Astrocyte (in vitro differentiated cells and primary cell): ENCODE data around the gene MYL12A. TPM values are rescaled to one million over a fixed set of nuclear protein-coding genes. Genes with fewer than 3 reads are reported as not detected.

Source experiments
- DNase-seq: peaks from one replicate; pipeline ENCODE4 v3.0.0-alpha.2; 2010; ENCODE audit warnings: low read depth
- FAIRE-seq: peaks from 2 replicates; lab custom pipeline; 2011; peaks lifted over from hg19 to GRCh38; lab: Jason Lieb, UNC
- H2AFZ ChIP-seq: 2 replicates; pipeline ENCODE4 v1.6.0; 2012; ENCODE audit warnings: low read depth, low read length, inconsistent platforms
- H3K27ac ChIP-seq: 2 replicates; pipeline ENCODE4 v1.5.1; 2011; ENCODE audit warnings: low read depth, low read length, inconsistent platforms
- H3K27me3 ChIP-seq: 2 replicates; pipeline ENCODE4 v1.6.0; 2011; ENCODE audit warnings: low read length, inconsistent platforms; ENCODE audit not compliant: insufficient read depth
- H3K36me3 ChIP-seq: 2 replicates; pipeline ENCODE4 v1.5.1; 2011; ENCODE audit warnings: low read length, inconsistent platforms; ENCODE audit not compliant: insufficient read depth
- H3K4me1 ChIP-seq: 2 replicates; pipeline ENCODE4 v1.5.1; 2011; ENCODE audit warnings: low read length, inconsistent platforms; ENCODE audit not compliant: insufficient read depth
- H3K4me2 ChIP-seq: 2 replicates; pipeline ENCODE4 v1.6.0; 2012; ENCODE audit warnings: low read length, inconsistent platforms
- H3K4me3 ChIP-seq: 2 replicates; pipeline ENCODE4 v1.5.1; 2011; ENCODE audit warnings: low read depth, mild to moderate bottlenecking, low read length, inconsistent platforms; ENCODE audit not compliant: insufficient read depth
- H3K79me2 ChIP-seq: 2 replicates; pipeline ENCODE4 v1.6.0; 2012; ENCODE audit warnings: mild to moderate bottlenecking, low read length, inconsistent platforms; ENCODE audit not compliant: insufficient read depth
- H3K9ac ChIP-seq: 2 replicates; pipeline ENCODE4 v1.6.0; 2012; ENCODE audit warnings: mild to moderate bottlenecking, low read length, inconsistent platforms
- H3K9me3 ChIP-seq: 2 replicates; pipeline ENCODE4 v1.5.1; 2012; ENCODE audit warnings: low read depth, mild to moderate bottlenecking, low read length, inconsistent platforms; ENCODE audit not compliant: insufficient read depth
- H4K20me1 ChIP-seq: 2 replicates; pipeline ENCODE4 v1.6.0; 2012; ENCODE audit warnings: low read length, inconsistent platforms; ENCODE audit not compliant: insufficient read depth
- H3K27ac Mint-ChIP-seq: one replicate; pipeline ENCODE4 v1.8.0; 2021; ENCODE audit warnings: mild to moderate bottlenecking, mixed read lengths; ENCODE audit not compliant: unreplicated experiment
- H3K27me3 Mint-ChIP-seq: one replicate; pipeline ENCODE4 v1.8.0; 2021; ENCODE audit warnings: low read depth, mixed read lengths; ENCODE audit not compliant: unreplicated experiment
- H3K36me3 Mint-ChIP-seq: one replicate; pipeline ENCODE4 v1.8.0; 2021; ENCODE audit warnings: low read depth, mixed read lengths; ENCODE audit not compliant: unreplicated experiment
- H3K4me1 Mint-ChIP-seq: one replicate; pipeline ENCODE4 v1.8.0; 2021; ENCODE audit warnings: low read depth, mixed read lengths; ENCODE audit not compliant: unreplicated experiment
- H3K4me3 Mint-ChIP-seq: one replicate; pipeline ENCODE4 v1.8.0; 2021; ENCODE audit warnings: mild to moderate bottlenecking, moderate library complexity, mixed read lengths; ENCODE audit not compliant: unreplicated experiment
- H3K9me3 Mint-ChIP-seq: one replicate; pipeline ENCODE4 v1.8.0; 2021; ENCODE audit warnings: mild to moderate bottlenecking, mixed read lengths; ENCODE audit not compliant: unreplicated experiment
- CTCF ChIP-seq: IDR thresholded peaks from 2 replicates; pipeline ENCODE4 v1.5.1; 2011; ENCODE audit warnings: low read depth, mild to moderate bottlenecking, inconsistent platforms, low read length, moderate library complexity; ENCODE audit not compliant: insufficient read depth
- EZH2 ChIP-seq: IDR thresholded peaks from 2 replicates; pipeline ENCODE4 v1.6.1; 2012; ENCODE audit warnings: mild to moderate bottlenecking, low read length, inconsistent platforms; ENCODE audit not compliant: insufficient read depth
- total RNA-seq: library from RNA; stranded (reverse); gene quantifications from 2 replicates; pipeline ENCODE4 v1.2.1, GENCODE V29; 2021

The MYL12A gene
- total RNA-seq, 1 donor from 2014 or later = 682 TPM

GRCh38 chr18:3250237-3251107 is 2.9 kb downstream of the MYL12A start:
- Histone ChIP-seq H3K27ac (peak overlapping the region; percentile 94), H4K20me1 (peaks cover 50% of the 10 kb centered on the region), H3K4me3 (peak overlapping the region; percentile 99), H3K9ac (peak overlapping the region; percentile 84), H3K9me3 (no peaks in the 10 kb centered on the region), H3K27me3 (no peaks in the 10 kb centered on the region), H2AFZ (no peak overlapping the region), H3K36me3 (peaks cover 40% of the 10 kb centered on the region), H3K4me2 (peak overlapping the region; percentile 88), H3K4me1 (peaks cover 37% of the 10 kb centered on the region), H3K79me2 (peaks cover 81% of the 10 kb centered on the region)
- DNase-seq = peak; percentile 89
- Mint-ChIP-seq H3K4me1 (peaks cover 42% of the 10 kb centered on the region), H3K27ac (peak overlapping the region; percentile 58), H3K27me3 (no peaks in the 10 kb centered on the region), H3K4me3 (peak overlapping the region; percentile 86), H3K36me3 (peaks cover 8% of the 10 kb centered on the region), H3K9me3 (no peaks in the 10 kb centered on the region)
- TF ChIP-seq EZH2 = no peak
- TF ChIP-seq CTCF = no peak
- FAIRE-seq = peak; percentile 82

- peak overlapping the region; percentile 94 for H3K27ac ChIP-seq
- H3K36me3 Mint-ChIP-seq = peaks cover 8% of the 10 kb centered on the region
- peaks cover 87% of the 10 kb centered on the region for H3K79me2 ChIP-seq
- FAIRE-seq = no peak
- H3K9ac ChIP-seq = peak overlapping the region; percentile 48
- peak overlapping the region; percentile 82 for H3K27ac Mint-ChIP-seq
- H3K4me2 ChIP-seq = peak overlapping the region; percentile 88
- H3K4me1 ChIP-seq = peaks cover 41% of the 10 kb centered on the region
- peaks cover 47% of the 10 kb centered on the region for H3K36me3 ChIP-seq
- peaks cover 47% of the 10 kb centered on the region for H3K4me1 Mint-ChIP-seq
- H3K9me3 ChIP-seq = no peaks in the 10 kb centered on the region
- peaks cover 57% of the 10 kb centered on the region for H4K20me1 ChIP-seq
- no peak overlapping the region for H2AFZ ChIP-seq
- TF ChIP-seq EZH2 (no peak), CTCF (no peak)
- no peak for DNase-seq
- peak overlapping the region; percentile 74 for H3K4me3 Mint-ChIP-seq
- no peaks in the 10 kb centered on the region for H3K27me3 ChIP-seq
- H3K4me3 ChIP-seq = peak overlapping the region; percentile 52
- no peaks in the 10 kb centered on the region for H3K9me3 Mint-ChIP-seq
- H3K27me3 Mint-ChIP-seq = no peaks in the 10 kb centered on the region
These were observed 3.8 kb downstream of the MYL12A start for GRCh38 chr18:3251249-3251962.
